Vagina (tissue), 2 donors: Measurements from ENCODE around the gene EFNA3. TPM values are rescaled to one million over a fixed set of nuclear protein-coding genes. Genes with fewer than 3 reads are reported as not detected.
"Not testable (repeated sequence)": the region's sequence is repeated elsewhere in the genome, so short reads cannot be mapped to it uniquely, and the experiment has no call there.

ENCODE experiments used
- DNase-seq, 2 donors: peaks; one replicate each; pipeline ENCODE4 v3.0.0-alpha.2; 2017; ENCODE audit errors: extremely low spot score in 2 of 2
- H3K27ac ChIP-seq: fragments of 200-600 bp; sonication (generic); one replicate; pipeline ENCODE4 v1.5.1; 2019
- H3K27me3 ChIP-seq: fragments of 200-600 bp; sonication (generic); one replicate; pipeline ENCODE4 v1.5.1; 2019
- H3K36me3 ChIP-seq, 2 donors: fragments of 200-600 bp; sonication (generic); one replicate each; pipeline ENCODE4 v1.5.1; 2017 to 2019
- H3K4me1 ChIP-seq: fragments of 200-600 bp; sonication (generic); one replicate; pipeline ENCODE4 v1.5.1; 2019
- H3K4me3 ChIP-seq, 2 donors: fragments of 200-600 bp; sonication (generic); 1 replicate in 1 of 2; 2 replicates in 1 of 2; pipeline ENCODE4 v1.5.1; 2016 to 2019
- H3K9me3 ChIP-seq: fragments of 200-600 bp; sonication (generic); one replicate; pipeline ENCODE4 v1.5.1; 2019
- CTCF ChIP-seq, 3 experiments: fragments of 450-650 bp in 2 of 3; fragments of 200-600 bp in 1 of 3; sonication (generic) in 1 of 3; IDR thresholded peaks; one replicate each; pipeline ENCODE4 v1.5.1; 2017 to 2019; ENCODE audit warnings: antibody characterized with exemption in 3 of 3, mild to moderate bottlenecking in 2 of 3, moderate library complexity in 2 of 3
- POLR2A ChIP-seq, 2 donors: fragments of 450-650 bp; IDR thresholded peaks; one replicate each; pipeline ENCODE4 v1.6.1; 2017; ENCODE audit warnings: antibody characterized with exemption in 2 of 2, mild to moderate bottlenecking in 2 of 2, moderate library complexity in 2 of 2
- POLR2AphosphoS5 ChIP-seq, 2 donors: sonication (generic); formaldehyde crosslinking; IDR thresholded peaks; one replicate each; pipeline ENCODE4 v1.9.0; 2017; ENCODE audit warnings: antibody characterized with exemption in 2 of 2, mild to moderate bottlenecking in 2 of 2, low read depth in 1 of 2; ENCODE audit not compliant: insufficient read depth in 1 of 2
- intact Hi-C: fragments of 100-400 bp; cut with DNase I; formaldehyde crosslinking; loops from one replicate; pipeline ENCODE4 v1.15.1; 2023
- total RNA-seq: library from RNA; depleted of rRNA; stranded (reverse); fragments of >200 nt; gene quantifications from one replicate; pipeline ENCODE4 v1.2.3, GENCODE V29; 2016

Gene EFNA3
- total RNA-seq, 1 donor from 2014 or later, result 22.3 TPM

GRCh38 chr1:155117610-155118009, 39.0 kb downstream of the EFNA3 start:
- intact Hi-C loops, result no loop called here
- no peak overlapping the region for H3K27ac ChIP-seq
- H3K36me3 ChIP-seq, result no peaks in the 10 kb centered on the region

GRCh38 chr1:155118090-155118489, 39.5 kb downstream of the EFNA3 start:
- H3K9me3 ChIP-seq, DNase-seq, H3K4me1 ChIP-seq, H3K4me3 ChIP-seq, H3K36me3 ChIP-seq, H3K27ac ChIP-seq, H3K27me3 ChIP-seq, intact Hi-C loops: not testable (repeated sequence)

More at GRCh38 chr1:155117610-155118009, 39.0 kb downstream of the EFNA3 start:
- Histone ChIP-seq H3K4me1 (no peaks in the 10 kb centered on the region), H3K9me3 (no peaks in the 10 kb centered on the region), H3K4me3 (no peak overlapping the region), H3K27me3 (no peaks in the 10 kb centered on the region)
- TF ChIP-seq CTCF (IDR thresholded peaks at IDR 0.05), result no peak
- no peak for TF ChIP-seq POLR2A (IDR thresholded peaks at IDR 0.05)
- no peak for TF ChIP-seq POLR2AphosphoS5 (IDR thresholded peaks at IDR 0.05; ENCODE audit: insufficient read depth in 1 of 2, low read depth in 1 of 2)
- DNase-seq, result no peak

GRCh38 chr1:155120253-155120652, 41.6 kb downstream of the EFNA3 start:
- Histone ChIP-seq H3K27me3 (no peaks in the 10 kb centered on the region), H3K36me3 (no peaks in the 10 kb centered on the region), H3K4me1 (peaks cover 19% of the 10 kb centered on the region), H3K27ac (peak overlapping the region; percentile 17), H3K9me3 (no peaks in the 10 kb centered on the region), H3K4me3 (no peak overlapping the region)
- TF ChIP-seq POLR2AphosphoS5 (IDR thresholded peaks at IDR 0.05; ENCODE audit: insufficient read depth in 1 of 2, low read depth in 1 of 2) (no peak), CTCF (IDR thresholded peaks at IDR 0.05) (no peak), POLR2A (IDR thresholded peaks at IDR 0.05) (no peak)
- intact Hi-C loops, result no loop called here
- no peak for DNase-seq

- no peak for TF ChIP-seq CTCF (IDR thresholded peaks at IDR 0.05)
- no peak for TF ChIP-seq POLR2AphosphoS5 (IDR thresholded peaks at IDR 0.05; ENCODE audit: insufficient read depth in 1 of 2, low read depth in 1 of 2)
- TF ChIP-seq POLR2A (IDR thresholded peaks at IDR 0.05), result no peak
- H3K36me3 ChIP-seq, result no peaks in the 10 kb centered on the region
- no peaks in the 10 kb centered on the region for H3K9me3 ChIP-seq
- intact Hi-C loops, result no loop called here
- no peak overlapping the region for H3K27ac ChIP-seq
- peaks cover 29% of the 10 kb centered on the region for H3K4me1 ChIP-seq
- H3K4me3 ChIP-seq, result no peak overlapping the region
- DNase-seq, result no peak
- no peaks in the 10 kb centered on the region for H3K27me3 ChIP-seq
These were observed 42.6 kb downstream of the EFNA3 start for GRCh38 chr1:155121249-155121648.

- no peak overlapping the region for H3K4me3 ChIP-seq
- H3K27ac ChIP-seq, result no peak overlapping the region
- H3K27me3 ChIP-seq, result no peaks in the 10 kb centered on the region
- DNase-seq, result no peak
- peaks cover 40% of the 10 kb centered on the region for H3K4me1 ChIP-seq
- H3K9me3 ChIP-seq, result no peaks in the 10 kb centered on the region
- intact Hi-C loops, result no loop called here
- TF ChIP-seq CTCF (IDR thresholded peaks at IDR 0.05), result no peak
- no peak for TF ChIP-seq POLR2A (IDR thresholded peaks at IDR 0.05)
- no peak for TF ChIP-seq POLR2AphosphoS5 (IDR thresholded peaks at IDR 0.05; ENCODE audit: insufficient read depth in 1 of 2, low read depth in 1 of 2)
- no peaks in the 10 kb centered on the region for H3K36me3 ChIP-seq
These were observed 43.7 kb downstream of the EFNA3 start for GRCh38 chr1:155122308-155122707.

GRCh38 chr1:155123801-155124200, 45.2 kb downstream of the EFNA3 start:
- no peak overlapping the region for H3K27ac ChIP-seq
- no peaks in the 10 kb centered on the region for H3K27me3 ChIP-seq
- H3K4me1 ChIP-seq, result peaks cover 53% of the 10 kb centered on the region
- no peak overlapping the region for H3K4me3 ChIP-seq
- no peaks in the 10 kb centered on the region for H3K36me3 ChIP-seq
- no peak for TF ChIP-seq CTCF (IDR thresholded peaks at IDR 0.05)
- intact Hi-C loops, result no loop called here
- H3K9me3 ChIP-seq, result no peaks in the 10 kb centered on the region
- no peak for DNase-seq
